Suppressor macrophage treated with lipopolysaccharide for 1 hour (primary cell): ENCODE measurements around the gene DLGAP4.

Experiments used
- DNase-seq, 3 donors: peaks; one replicate each; pipeline ENCODE4 v3.0.0-alpha.2; 2020 to 2022

Gene DLGAP4

DNA sequence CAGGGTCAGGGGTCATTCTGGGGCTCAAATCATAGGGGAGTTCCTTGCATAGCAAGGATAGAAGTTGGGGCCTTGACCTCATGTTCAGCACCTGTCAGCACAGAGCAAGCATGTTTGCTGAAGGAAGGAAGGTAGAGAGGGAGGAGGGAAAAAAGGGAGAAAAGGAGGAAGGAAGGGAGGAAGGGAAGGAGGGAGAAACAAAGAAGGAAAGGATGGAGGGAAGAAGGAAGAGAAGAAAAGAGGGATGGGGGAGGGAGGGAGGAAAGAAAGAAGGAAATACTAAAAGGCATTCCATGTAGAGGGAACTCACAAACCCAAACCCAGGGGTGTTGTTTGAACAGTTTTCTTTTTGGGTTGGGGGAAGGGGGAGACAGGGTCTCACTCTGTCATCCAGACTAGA lies 80.1 kb downstream of the DLGAP4 start:
- DNase-seq = no peak

DNA sequence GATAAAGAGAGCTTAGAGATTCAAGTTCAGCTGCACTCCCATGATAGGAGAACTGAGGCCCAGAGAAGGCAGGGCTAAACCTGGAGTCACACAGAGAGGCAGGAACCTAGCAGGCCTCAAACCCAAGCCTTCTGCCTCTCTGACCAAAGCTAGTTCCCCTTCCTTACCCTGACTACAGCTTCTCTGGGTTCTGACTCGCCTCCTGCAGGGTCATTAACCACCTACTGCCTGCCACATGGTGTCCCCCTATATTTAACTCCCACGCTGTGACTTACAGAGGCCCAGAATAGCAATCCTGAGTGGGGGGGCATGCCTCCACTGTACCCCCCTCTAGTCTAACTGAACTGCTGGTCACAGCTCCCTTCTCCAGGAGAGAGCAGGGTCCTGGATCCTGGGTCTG lies 84.1 kb downstream of the DLGAP4 start:
- DNase-seq = peak in 1 of 3 donors; percentile 9

- DNase-seq = no peak
Observed at GRCh38 chr20:36390719-36391415, 84.7 kb downstream of the DLGAP4 start.

DNA sequence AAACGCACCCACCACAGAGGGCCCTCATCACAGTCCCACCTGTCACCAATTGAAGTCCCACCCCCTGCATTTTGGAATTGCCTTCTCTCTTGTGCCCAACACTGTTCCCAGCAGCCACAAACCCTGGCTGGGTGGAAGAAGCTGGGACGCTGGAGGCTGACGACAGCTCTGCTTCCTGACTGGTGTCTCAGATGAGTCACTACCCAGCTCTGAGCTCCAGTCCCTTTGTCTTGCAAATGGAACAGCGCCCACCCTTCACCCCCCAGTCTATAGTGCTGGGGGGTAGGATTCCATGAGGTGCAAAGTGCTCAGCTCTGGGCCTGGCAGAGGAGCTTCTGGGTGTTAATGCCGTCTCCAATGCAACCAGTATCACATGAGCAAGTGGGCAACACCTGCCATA lies 85.3 kb downstream of the DLGAP4 start:
- DNase-seq = peak; percentile 27 to 31 (median 30)

DNA sequence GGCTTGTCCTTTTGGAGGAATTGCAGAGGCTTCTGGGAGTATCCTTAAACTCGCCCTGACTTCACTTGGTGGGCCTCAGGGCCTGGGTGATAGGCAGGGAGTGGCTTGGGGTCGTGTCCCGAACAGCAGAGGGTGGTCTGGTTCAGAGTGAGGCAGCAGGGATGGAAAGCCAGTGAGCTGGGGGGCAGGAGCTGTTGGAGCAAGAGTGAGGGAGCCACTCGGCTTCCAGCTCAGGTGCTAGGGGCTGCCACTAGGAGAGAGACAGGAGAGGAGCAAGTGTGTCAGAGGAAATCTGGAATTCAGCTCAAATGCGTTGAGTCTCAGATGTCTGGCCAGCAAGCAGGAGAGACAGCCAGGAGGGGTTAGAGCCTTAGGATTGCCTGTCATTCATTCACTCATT lies 85.8 kb downstream of the DLGAP4 start:
- no peak for DNase-seq

DNA sequence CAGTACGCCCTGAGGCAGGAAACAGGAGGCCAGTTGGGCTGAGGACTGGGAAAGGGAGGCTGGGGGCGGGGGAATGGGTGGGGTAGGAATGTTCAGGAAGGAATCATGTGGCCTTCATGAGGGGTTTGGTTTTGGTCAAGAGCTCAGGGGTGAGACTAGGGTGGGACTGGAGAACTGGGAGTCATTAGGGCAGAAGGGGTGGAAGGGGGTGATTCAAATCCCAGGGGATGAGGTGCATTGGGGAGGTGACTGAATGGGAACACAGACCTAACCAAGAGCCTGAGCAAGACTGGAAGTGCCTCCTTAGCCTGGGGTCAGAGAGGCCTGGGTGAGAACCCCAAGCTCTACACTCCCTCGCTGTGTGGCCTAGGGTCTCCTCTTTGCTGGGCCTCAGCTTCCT lies 86.8 kb downstream of the DLGAP4 start:
- no peak for DNase-seq

- DNase-seq = no peak
Observed at GRCh38 chr20:36394340-36394965, 88.3 kb downstream of the DLGAP4 start.

DNA sequence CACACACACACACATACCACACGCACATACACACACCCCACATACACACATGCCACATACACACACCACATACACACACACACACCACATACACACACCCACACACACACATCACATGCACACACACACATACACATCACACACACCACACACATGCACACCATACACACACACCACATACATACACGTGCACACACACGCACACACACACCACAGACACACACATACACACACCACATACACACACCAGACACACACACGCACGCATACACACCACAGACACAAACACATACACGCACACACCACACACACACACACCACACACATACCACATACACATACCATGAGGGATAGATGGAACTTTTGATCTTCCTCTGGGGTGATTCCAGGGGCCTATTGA lies 90.2 kb downstream of the DLGAP4 start:
- DNase-seq = no peak

GRCh38 chr20:36396847-36397630 lies 90.9 kb downstream of the DLGAP4 start:
- no peak for DNase-seq

DNA sequence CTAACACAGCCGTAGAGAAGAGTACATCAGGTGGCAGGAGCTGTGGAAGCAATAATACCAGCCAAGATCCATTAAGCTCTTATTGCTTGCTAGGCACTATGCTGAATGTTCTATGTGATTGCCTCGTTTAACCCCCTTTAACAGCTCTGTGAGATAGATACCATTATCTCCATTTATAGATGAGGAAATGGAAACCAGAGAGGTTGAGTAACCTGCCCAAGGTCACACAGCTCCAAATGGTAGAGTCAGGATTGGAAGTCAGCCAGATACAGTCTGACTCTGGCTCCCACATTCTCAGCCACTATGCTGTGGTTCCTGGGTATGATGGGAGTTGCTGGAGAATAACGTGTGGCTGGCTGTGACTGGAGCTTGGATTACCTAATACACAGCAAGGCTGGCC lies 92.4 kb downstream of the DLGAP4 start:
- DNase-seq = no peak

GRCh38 chr20:36399147-36399968 lies 93.2 kb downstream of the DLGAP4 start:
- DNase-seq = peak; percentile 34 to 61 (median 45)

GRCh38 chr20:36399969-36400545 lies 93.9 kb downstream of the DLGAP4 start:
- no peak for DNase-seq

DNA sequence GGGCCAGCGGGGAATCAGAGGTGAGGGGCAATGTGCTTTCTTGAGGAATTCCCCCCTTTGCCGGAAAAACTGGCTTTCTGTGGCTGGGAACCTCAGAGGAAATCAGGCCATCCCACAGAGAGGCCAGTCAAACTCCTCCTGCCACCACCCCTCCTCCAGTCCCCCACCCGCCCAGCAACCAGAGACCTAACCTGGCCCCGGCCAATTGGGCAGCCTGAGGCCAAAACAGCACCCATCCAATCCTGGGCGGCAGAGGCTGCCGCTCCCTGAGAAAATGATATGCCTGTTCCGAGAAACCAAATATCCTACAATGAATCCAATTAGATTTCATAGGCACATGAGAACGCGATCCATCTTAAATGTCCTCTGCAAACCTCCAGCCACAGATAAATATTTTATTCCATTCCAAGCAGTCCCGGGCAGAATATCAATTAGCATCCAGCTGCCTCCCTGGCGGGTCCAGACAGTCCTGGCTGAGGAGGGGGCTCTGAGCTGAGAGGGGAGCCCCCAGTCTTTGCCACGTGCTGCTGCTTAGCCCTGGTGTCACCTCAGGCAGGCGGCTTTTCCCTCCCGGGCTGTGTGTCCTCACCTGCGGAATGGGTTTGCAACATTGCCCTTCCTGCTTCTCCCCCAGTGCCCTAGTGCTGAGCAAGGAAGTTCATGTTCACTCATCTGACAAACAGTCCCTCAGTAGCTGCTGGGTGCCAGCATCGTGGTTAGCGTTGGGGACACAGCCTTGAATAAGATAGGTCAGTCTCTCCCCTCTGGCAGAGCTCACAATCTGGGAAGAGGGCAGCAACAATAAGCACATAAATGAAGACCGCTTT lies 95.0 kb downstream of the DLGAP4 start:
- DNase-seq = no peak

DNA sequence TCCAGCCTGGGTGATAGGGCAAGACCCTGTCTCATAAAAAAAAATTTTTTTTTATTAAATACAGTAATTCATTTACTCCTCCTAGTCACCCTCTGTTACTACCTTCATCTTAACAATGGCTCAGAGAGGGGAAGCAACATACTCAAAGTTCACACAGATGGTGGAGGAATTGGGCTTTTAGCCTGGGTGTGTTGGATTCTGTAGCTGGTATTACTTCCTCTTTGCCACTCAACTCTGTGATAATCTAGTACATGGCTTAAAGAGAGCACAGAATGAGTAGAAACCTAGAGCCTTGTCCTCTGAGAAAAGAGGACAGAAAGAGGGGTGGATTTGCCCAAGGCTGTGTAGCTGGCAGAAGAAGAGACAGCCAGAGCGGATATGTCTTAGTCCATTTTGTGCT lies 96.6 kb downstream of the DLGAP4 start:
- no peak for DNase-seq

GRCh38 chr20:36404435-36404978 lies 98.4 kb downstream of the DLGAP4 start:
- no peak for DNase-seq

DNA sequence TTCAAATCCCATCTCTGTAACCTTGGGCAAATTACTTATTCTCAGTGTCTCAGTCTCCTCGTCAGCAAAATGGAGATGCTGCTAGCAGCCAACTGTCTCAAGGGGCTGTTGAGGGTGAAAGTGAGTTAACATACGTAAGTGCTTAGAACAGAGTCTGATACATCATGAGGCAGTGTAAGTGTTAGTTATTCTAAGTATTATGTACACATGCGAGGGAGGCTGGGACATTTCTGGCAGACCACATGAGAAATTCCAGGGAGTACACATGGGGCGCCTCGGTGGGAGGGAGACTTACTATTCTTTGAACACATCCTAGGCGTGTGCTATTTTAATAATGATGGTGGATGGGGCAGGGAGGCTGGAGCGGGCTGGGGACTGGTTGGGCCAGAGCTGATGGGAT lies 99.1 kb downstream of the DLGAP4 start:
- no peak for DNase-seq

DNA sequence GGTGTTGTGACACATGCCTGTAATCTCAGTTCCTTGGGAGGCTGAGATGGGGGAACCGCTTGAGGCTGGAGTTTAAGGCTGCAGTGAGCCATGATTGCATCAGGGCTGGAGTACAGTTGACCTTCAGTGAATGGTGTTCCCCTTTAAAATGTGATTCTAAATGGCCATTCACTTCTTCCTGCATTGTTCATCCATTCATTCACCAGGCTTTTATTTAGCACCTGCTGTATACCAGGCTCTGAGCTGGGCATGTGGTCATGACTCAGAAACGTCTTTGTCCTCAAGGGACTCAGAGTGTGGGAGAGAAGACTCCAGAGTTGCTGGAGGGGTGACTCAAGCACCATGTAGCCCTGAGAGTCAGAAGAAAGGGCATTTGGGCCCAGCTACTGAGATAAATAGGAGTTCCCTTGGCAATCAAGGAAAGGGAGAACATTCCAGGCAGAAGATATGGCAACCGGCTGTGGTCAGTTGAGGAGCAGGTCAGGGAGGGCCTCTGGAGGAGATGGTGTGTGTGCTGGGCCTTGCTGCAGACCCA lies 101.1 kb downstream of the DLGAP4 start:
- DNase-seq = peak; percentile 43 to 57 (median 46)

GRCh38 chr20:36408219-36408618 lies 102.1 kb downstream of the DLGAP4 start:
- DNase-seq = no peak

DNA sequence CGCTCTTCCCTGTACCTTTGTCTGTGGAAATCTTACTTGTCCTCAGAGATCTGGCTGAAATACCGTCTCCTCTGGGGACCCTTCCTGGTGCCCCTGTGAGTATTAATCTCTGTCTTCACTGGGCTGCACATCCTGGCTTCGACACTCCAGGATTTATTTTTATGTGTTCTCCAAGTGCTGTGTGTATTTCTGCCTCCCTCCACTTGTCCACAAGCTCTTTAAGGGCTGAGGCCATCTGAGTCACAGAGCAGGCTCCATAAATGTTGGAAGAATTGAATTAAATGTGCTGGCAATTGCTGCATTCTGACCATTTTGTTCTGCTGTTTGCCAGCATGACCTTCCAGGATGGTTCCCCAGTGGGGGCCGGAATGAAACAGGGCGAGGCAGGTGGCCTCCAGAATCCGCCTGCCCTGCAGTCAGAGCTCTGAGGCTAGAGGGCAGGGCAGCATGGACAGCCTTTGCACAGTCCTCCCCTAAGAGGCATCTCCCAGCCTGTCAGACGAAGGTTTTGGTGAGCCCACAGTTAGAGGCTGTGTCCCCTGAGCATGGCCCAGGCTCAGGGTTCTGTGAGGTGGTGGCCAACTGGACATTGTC lies 105.8 kb downstream of the DLGAP4 start:
- no peak for DNase-seq

GRCh38 chr20:36415475-36416002 lies 109.4 kb downstream of the DLGAP4 start:
- DNase-seq = no peak

DNA sequence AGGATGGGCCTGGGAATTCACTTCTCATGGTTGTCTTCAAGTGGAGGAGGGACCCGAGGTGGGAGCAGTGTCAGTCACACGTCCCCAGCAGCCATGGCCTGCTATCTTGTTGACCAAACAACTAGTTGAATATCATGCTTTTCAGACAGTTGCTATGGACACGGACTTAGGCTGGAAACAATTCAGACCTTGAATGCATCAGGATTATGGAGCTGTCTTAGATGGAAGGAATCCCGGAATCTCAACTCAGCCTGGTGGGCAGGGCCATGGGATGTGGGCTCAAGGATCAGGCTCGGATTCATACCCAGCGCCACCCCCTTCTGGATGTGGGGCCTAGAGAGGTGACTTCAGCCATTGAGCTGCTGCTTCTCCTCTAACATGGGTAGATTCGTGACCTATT lies 112.6 kb downstream of the DLGAP4 start:
- no peak for DNase-seq
